NCI-H2107 treated with DMSO at 0.1 percent for 48 hours (cell line): Measurements from ENCODE around the gene PITPNM3.

Experiments
- DNase-seq: peaks from one replicate; lab custom pipeline; 2025; ENCODE audit not compliant: unreplicated experiment; lab: John Stamatoyannopoulos, UW

Gene PITPNM3

GRCh38 chr17:6528557-6528956 is 27.8 kb downstream of the PITPNM3 start:
- no peak for DNase-seq

DNA sequence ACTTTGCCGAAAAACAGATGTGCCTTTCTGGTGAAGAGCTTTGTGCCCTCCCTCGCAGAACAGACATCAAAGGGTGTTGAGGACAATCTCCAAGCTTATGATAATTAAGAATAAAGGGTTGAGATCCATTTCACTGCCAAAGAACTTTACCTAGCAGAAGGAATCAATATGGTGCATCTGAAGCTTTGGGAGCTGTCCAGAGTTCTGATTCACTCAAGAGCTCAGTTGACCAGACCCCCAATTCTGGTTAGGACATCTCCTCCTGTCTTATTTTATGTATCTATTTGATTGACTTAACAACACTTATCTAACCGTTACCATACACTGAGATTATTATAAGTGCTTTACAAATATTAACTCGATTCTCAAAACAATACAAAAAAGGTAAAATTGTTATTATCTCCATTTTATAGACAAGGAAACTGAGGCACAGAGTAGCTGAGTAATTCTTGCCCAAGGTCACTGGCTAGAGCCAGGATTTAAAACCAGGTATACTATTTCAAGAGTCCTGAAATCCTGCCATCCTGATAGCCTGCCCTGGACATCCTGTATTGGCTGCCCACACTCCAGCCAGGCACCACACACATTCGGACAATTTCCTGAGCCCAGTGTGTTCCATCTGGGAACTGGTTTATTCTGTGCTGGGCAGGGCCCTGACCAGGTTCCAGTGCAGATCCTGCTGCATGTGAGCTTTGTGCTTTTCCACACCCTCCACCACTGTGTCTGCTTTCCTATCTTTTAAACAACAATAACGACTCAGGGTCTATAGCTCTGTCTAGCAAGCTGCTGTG is 29.8 kb downstream of the PITPNM3 start:
- no peak for DNase-seq

- DNase-seq, result no peak
Observed at GRCh38 chr17:6525731-6526130, 30.6 kb downstream of the PITPNM3 start.

- DNase-seq, result no peak
Observed at GRCh38 chr17:6525141-6525540, 31.2 kb downstream of the PITPNM3 start.

DNA sequence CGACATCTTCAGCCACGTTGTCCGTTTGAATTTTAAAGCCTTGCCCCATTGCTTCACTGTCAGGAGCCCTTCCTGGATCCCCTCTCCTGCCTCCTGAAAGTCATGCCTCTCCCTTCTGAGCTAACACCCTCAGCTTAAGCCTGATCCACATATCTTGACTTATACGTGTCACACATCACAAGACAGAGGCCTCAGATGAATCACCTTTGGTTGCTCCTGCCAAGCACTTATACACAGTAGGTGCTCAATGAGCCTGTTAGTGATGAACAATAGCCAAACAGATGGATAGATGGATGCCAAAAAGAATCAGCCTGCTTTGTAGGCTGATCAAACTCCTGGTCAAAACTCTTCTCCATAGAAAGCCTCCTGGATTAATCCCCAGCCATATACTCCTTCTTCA is 31.8 kb downstream of the PITPNM3 start:
- DNase-seq, result no peak

DNA sequence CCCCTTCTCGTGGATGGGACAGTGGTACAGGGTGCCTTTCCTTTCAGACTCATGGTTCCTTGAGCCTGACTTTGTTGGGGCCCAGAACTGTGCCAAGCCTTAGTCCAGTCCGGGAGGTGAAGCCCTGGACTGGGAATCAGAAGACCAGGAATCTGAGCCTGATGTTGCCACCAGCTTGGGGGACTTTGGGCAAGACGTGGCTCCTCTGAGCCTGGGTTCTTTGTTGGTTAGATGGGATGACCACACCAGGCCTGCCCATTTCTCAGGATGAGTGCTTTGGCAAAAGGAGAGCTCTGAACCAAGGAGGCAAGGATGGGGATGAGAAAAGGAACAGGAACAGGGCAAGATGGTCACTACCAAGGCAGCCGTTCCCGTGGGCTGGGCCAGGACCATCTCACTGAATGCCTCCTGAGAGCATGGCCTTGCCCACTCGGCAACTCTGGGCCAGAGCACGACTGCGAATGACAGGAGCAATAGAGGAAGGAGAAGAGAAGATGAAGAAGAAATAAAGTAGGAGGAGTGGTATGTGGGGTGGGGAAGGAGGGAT is 32.5 kb downstream of the PITPNM3 start:
- no peak for DNase-seq

GRCh38 chr17:6523330-6523729 is 33.0 kb downstream of the PITPNM3 start:
- no peak for DNase-seq

DNA sequence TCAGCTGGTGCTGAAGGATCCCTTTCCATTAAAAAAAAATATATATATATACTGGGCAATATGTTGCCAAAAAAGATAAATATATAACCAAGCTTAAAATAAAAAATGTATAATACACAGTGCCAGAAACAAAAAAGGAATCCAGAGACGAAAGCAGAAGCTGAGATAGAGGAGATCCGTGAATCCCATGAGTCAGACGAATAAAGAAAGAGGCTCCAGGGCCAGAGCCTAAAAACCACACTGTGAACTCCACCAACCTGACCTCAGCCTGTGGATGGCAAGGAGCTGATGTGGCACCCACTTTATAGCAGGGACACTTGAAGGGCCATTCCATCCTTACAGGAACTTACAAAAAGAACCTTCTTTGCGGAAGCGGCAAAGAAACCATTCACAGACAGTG is 34.8 kb downstream of the PITPNM3 start:
- no peak for DNase-seq

- no peak for DNase-seq
Observed at GRCh38 chr17:6517062-6517461, 39.3 kb downstream of the PITPNM3 start.

DNA sequence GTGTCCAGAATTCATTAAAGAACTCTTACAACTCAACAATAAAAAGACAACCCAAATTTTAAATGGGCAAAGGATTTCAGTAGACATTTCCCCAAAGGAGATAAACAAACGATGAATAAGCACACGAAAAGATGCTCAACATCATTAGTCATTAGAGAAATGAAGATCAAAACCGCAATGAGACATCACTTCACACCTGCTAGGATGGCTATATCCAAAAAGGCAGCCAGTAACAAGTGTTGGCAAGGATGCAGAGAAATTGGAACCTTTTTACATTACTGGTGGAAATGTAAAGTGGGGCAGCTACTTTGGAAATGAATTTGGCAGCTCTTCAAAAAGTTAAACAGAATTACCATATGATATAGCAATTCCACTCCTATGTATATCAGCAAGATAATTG is 42.0 kb downstream of the PITPNM3 start:
- DNase-seq, result no peak

GRCh38 chr17:6512552-6512951 is 43.8 kb downstream of the PITPNM3 start:
- DNase-seq, result no peak

GRCh38 chr17:6510321-6510977 is 45.9 kb downstream of the PITPNM3 start:
- DNase-seq, result no peak

GRCh38 chr17:6509921-6510320 is 46.4 kb downstream of the PITPNM3 start:
- no peak for DNase-seq

GRCh38 chr17:6509031-6509771 is 47.2 kb downstream of the PITPNM3 start:
- no peak for DNase-seq

GRCh38 chr17:6508519-6509030 is 47.8 kb downstream of the PITPNM3 start:
- no peak for DNase-seq

DNA sequence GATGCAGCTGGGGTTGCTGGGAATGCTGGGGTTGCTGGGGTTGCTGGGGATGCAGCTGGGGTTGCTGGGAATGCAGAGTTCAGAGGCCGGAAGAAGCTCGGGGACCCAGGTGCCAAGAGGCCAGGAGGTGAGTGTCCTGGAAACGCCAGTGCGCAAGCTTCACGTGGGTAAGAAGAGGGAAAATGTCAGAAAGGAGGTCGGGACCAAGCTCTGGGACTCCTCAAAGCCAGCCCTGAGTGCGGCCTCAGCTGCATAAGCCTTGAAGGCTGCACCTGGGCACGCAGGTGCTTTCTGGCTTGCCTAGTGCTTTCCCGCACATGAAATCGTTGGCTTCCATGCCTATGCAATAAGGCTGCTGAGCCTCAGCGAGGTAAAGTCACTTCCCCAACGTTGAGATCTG is 48.3 kb downstream of the PITPNM3 start:
- no peak for DNase-seq

GRCh38 chr17:6507535-6507934 is 48.8 kb downstream of the PITPNM3 start:
- no peak for DNase-seq

- DNase-seq, result no peak
Observed at GRCh38 chr17:6506679-6507231, 49.6 kb downstream of the PITPNM3 start.

GRCh38 chr17:6505425-6506142 is 50.8 kb downstream of the PITPNM3 start:
- no peak for DNase-seq

DNA sequence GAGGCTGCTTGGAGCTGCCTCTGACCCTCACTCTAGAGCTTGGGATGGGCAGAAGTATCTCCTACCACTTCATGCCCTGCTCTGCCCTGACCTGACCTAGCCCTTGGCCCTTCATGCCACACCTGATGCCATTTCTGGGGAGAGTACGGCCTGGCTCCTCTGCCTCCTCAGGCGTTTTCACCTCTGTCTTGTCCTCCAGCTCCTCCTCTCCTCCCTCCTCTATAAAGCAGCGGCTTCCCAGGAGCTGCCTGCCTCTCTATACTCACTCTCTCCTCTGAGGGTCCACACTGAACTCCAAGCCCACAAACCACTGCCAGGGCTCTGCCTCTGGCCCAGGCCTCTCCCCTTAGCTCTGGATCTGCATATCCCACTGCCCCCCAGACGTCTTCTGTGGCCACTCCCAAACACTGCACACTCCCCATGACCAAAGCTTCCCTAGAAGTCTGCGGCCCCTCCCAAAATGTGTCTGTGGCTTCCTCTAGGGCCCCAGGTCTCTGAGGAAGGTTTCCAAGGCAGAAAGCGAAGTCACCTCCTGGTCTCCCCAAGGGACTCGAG is 52.6 kb downstream of the PITPNM3 start:
- DNase-seq, result no peak
